ENCODE data around the gene IFNL1. TPM values are rescaled to one million over a fixed set of nuclear protein-coding genes. Genes with fewer than 3 reads are reported as not detected.

The IFNL1 gene
- total RNA-seq, 4 donors from 2014 or later, result not detected

DNA sequence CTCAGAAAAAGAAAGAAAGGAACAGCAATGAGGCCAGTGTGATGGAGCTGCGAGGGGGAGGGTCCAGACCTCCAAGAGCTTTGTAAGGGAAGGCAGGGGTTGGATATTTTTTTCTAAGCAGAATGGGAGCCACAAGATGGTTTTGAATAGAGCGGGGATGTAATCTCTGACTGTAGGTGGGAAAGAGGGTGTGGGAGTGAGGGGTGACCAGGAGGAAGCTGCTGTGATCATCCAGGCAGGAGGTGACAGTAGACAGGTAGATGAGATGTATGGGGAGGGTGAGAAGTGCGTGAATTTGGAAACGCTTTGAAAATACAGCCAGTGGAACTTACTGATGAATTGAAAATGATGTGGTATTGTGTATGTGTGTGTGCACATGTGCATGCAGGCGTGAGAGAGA lies 20.6 kb upstream of the IFNL1 start:
- Histone ChIP-seq H3K27me3 (no peaks in the 10 kb centered on the region), H3K27ac (no peak overlapping the region), H3K4me1 (no peaks in the 10 kb centered on the region), H3K36me3 (no peaks in the 10 kb centered on the region), H3K4me3 (replicated peaks in 1 of 3) (no peak overlapping the region), H3K9me3 (no peaks in the 10 kb centered on the region)
- DNase-seq, result no peak
- intact Hi-C loops (cut with DNase I), result no loop called here
- WGBS, 2 donors, result 82 to 91% methylated on average over 5 of the region's 5 CpGs
- TF ChIP-seq CTCF (IDR thresholded peaks at IDR 0.05) (no peak), POLR2A (IDR thresholded peaks at IDR 0.05) (no peak)

- TF ChIP-seq POLR2A (IDR thresholded peaks at IDR 0.05), result no peak
- TF ChIP-seq CTCF (IDR thresholded peaks at IDR 0.05), result no peak
- intact Hi-C loops (cut with DNase I), result no loop called here
Observed at GRCh38 chr19:39276740-39277139, 19.5 kb upstream of the IFNL1 start.

DNA sequence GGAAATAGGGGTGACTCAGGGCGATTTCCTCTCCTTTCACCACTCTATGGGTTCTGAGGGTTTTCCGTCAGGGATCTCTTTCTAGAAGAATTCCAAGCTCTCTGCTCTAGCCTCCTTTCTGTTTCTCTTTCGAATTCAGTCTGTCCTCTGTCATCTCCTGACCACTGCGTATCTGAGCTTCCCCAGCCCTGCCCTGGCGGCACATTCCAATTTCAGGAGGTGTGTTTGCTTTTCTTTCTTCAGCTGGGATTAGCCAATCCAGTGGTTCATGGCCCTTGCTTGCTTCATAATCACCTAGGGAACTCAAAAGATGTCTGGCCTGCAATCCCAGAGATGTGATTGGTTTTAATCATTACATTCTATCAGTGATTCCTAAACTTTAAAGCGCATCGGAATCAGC lies 18.6 kb upstream of the IFNL1 start:
- no peaks in the 10 kb centered on the region for H3K27me3 ChIP-seq
- no peaks in the 10 kb centered on the region for H3K36me3 ChIP-seq
- DNase-seq, result no peak
- no peak overlapping the region for H3K4me3 ChIP-seq (replicated peaks in 1 of 3)
- TF ChIP-seq CTCF (IDR thresholded peaks at IDR 0.05) (no peak), POLR2A (IDR thresholded peaks at IDR 0.05) (no peak)
- no peaks in the 10 kb centered on the region for H3K9me3 ChIP-seq
- intact Hi-C loops (cut with DNase I), result no loop called here
- no peak overlapping the region for H3K27ac ChIP-seq
- no peaks in the 10 kb centered on the region for H3K4me1 ChIP-seq
- 70 to 71% methylated on average over 7 of the region's 7 CpGs for WGBS, 2 donors

More at GRCh38 chr19:39276740-39277139, 19.5 kb upstream of the IFNL1 start:
- no peak for DNase-seq
- Histone ChIP-seq H3K27ac (no peak overlapping the region), H3K27me3 (no peaks in the 10 kb centered on the region), H3K4me3 (replicated peaks in 1 of 3) (no peak overlapping the region), H3K9me3 (no peaks in the 10 kb centered on the region), H3K36me3 (no peaks in the 10 kb centered on the region), H3K4me1 (no peaks in the 10 kb centered on the region)
- 89 to 93% methylated on average over 5 of the region's 5 CpGs for WGBS, 2 donors

DNA sequence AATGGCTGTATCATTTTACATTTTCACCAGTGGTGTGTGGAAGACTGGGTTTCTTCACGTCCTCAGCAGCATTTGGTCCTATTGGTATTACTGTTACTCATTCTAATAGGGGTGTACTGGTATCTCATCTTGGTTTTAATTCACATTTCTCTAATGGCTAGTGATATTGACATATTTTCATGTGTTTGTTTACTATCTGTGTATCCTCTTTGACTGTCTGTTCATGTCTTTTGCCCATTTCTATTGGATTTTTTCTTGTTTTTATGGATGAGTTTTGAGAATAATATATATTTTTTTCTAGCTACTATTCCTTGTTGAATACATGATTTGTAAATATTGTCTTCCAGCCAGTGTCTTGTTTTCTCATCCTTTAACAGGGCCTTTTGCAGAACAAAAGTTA lies 14.2 kb upstream of the IFNL1 start:
- intact Hi-C loops (cut with DNase I), result no loop called here
- no peak for DNase-seq
- H3K36me3 ChIP-seq, result no peaks in the 10 kb centered on the region
- no peaks in the 10 kb centered on the region for H3K4me1 ChIP-seq
- no peaks in the 10 kb centered on the region for H3K9me3 ChIP-seq
- WGBS, 2 donors, result 50 to 70% methylated on average over 1 of the region's 1 CpG
- no peak overlapping the region for H3K27ac ChIP-seq
- no peaks in the 10 kb centered on the region for H3K27me3 ChIP-seq
- TF ChIP-seq POLR2A (IDR thresholded peaks at IDR 0.05), result no peak
- no peak for TF ChIP-seq CTCF (IDR thresholded peaks at IDR 0.05)
- no peak overlapping the region for H3K4me3 ChIP-seq (replicated peaks in 1 of 3)

- Histone ChIP-seq H3K4me3 (replicated peaks in 1 of 3) (no peak overlapping the region), H3K27me3 (no peaks in the 10 kb centered on the region), H3K36me3 (no peaks in the 10 kb centered on the region), H3K9me3 (no peaks in the 10 kb centered on the region), H3K4me1 (no peaks in the 10 kb centered on the region), H3K27ac (no peak overlapping the region)
- WGBS, 2 donors, result 84 to 90% methylated on average over 1 of the region's 1 CpG
- TF ChIP-seq POLR2A (IDR thresholded peaks at IDR 0.05) (no peak), CTCF (IDR thresholded peaks at IDR 0.05) (no peak)
- no peak for DNase-seq
- intact Hi-C loops (cut with DNase I), result no loop called here
Observed at GRCh38 chr19:39284032-39284431, 12.2 kb upstream of the IFNL1 start.

Data from thyroid gland (tissue), 4 donors.